Measurements from ENCODE around the gene FOXA2. TPM values are rescaled to one million over a fixed set of nuclear protein-coding genes. Genes with fewer than 3 reads are reported as not detected.

Gene FOXA2
- total and polyA plus RNA-seq, 2 of the 13 experiments (the other 11 are each of a cell fraction or from before 2014, with no cell fraction given), result 8.8 to 12.2 TPM

DNA sequence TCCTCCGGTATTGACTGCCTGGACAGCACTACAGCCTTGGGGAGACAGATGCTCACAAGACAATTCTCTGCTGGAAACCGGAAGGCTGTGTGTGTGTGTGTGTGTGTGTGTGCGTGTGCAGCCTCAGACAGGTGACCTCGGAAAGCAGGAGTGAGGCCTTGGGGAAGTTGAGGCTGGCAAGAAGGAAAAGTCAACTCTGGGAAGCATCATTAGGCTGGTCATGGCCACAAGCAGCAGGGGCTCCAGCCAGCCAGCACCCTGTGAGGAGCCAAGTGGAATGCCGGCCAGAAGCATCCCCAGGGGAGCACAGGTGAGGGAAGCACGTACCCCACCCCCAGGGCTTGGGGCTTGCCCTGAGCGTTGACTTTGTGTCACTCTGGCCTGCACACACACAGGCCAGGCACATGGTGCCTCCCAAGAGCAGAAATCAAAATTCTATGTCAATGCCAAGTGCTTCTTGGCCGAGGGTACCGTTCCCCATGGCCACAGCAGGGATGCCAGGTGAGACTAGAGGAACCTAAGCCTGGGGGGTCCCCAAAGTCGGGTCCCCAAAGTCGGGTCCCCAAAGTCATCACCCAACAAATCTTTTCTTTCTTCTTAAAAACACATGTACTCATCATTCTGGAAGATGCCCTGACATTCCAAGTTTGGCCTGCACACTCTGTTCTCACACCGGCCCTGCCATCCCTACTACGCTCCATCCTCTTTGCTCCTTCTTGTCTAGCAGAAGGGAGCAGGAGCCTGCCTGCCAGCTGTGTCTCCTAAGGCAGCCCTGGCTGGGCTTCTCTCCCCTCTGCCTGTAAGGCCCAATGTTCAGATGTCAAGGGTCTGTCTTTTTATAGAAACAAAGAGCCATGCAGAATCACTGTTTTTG lies 26.7 kb downstream of the FOXA2 start (continued):
- TF ChIP-seq HNRNPLL (IDR thresholded peaks at IDR 0.05; ENCODE audit: low read depth, low read length, poor library complexity, severe bottlenecking) (no peak), ZNF567 (CRISPR knock-in tag; IDR thresholded peaks at IDR 0.05; ENCODE audit: borderline replicate concordance) (no peak), BRD4 (CRISPR knock-in tag; IDR thresholded peaks at IDR 0.05) (no peak), ZNF720 (CRISPR knock-in tag; IDR thresholded peaks at IDR 0.05) (no peak), STAG1 (CRISPR knock-in tag; IDR thresholded peaks at IDR 0.05) (no peak), ZMYM3 (CRISPR knock-in tag; IDR thresholded peaks at IDR 0.05) (no peak), HES4 (CRISPR knock-in tag; IDR thresholded peaks at IDR 0.05; ENCODE audit: borderline replicate concordance) (no peak), KAT2B (IDR thresholded peaks at IDR 0.05; ENCODE audit: borderline replicate concordance, low read depth, low read length) (no peak), GLI4 (CRISPR knock-in tag; IDR thresholded peaks at IDR 0.05; ENCODE audit: borderline replicate concordance) (no peak), ATF7-NPFF (CRISPR knock-in tag; IDR thresholded peaks at IDR 0.05; ENCODE audit: low read depth) (no peak), NFKB2 (CRISPR knock-in tag; IDR thresholded peaks at IDR 0.05; ENCODE audit: borderline replicate concordance) (no peak), GZF1 (CRISPR knock-in tag; IDR thresholded peaks at IDR 0.05) (no peak), ZNF556 (CRISPR knock-in tag; IDR thresholded peaks at IDR 0.05; ENCODE audit: borderline replicate concordance) (no peak), SNRNP70 (IDR thresholded peaks at IDR 0.05; ENCODE audit: low read depth, low read length) (no peak), ZIK1 (CRISPR knock-in tag; IDR thresholded peaks at IDR 0.05; ENCODE audit: borderline replicate concordance, low read depth) (no peak), HNRNPL (IDR thresholded peaks at IDR 0.05; ENCODE audit: low read depth, low read length) (no peak), ELF1 (CRISPR knock-in tag; IDR thresholded peaks at IDR 0.05) (no peak), ZNF34 (CRISPR knock-in tag; IDR thresholded peaks at IDR 0.05; ENCODE audit: borderline replicate concordance) (no peak), PAF1 (CRISPR knock-in tag; IDR thresholded peaks at IDR 0.05) (no peak), ZNF768 (CRISPR knock-in tag; IDR thresholded peaks at IDR 0.05) (peak; percentile 33; the same call in 1 of the 2 replicates), FOSL2 (CRISPR knock-in tag; IDR thresholded peaks at IDR 0.05) (no peak)
- TF ChIP-seq, protein P1, sequence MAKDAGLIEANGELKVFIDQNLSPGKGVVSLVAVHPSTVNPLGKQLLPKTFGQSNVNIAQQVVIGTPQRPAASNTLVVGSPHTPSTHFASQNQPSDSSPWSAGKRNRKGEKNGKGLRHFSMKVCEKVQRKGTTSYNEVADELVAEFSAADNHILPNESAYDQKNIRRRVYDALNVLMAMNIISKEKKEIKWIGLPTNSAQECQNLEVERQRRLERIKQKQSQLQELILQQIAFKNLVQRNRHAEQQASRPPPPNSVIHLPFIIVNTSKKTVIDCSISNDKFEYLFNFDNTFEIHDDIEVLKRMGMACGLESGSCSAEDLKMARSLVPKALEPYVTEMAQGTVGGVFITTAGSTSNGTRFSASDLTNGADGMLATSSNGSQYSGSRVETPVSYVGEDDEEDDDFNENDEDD (CRISPR knock-in tag; IDR thresholded peaks at IDR 0.05; ENCODE audit: borderline replicate concordance), result no peak
- TF ChIP-seq, protein P2, sequence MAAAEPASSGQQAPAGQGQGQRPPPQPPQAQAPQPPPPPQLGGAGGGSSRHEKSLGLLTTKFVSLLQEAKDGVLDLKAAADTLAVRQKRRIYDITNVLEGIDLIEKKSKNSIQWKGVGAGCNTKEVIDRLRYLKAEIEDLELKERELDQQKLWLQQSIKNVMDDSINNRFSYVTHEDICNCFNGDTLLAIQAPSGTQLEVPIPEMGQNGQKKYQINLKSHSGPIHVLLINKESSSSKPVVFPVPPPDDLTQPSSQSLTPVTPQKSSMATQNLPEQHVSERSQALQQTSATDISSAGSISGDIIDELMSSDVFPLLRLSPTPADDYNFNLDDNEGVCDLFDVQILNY (CRISPR knock-in tag; conservative IDR thresholded peaks at IDR 0.05), result no peak
- TF ChIP-seq, protein P3, sequence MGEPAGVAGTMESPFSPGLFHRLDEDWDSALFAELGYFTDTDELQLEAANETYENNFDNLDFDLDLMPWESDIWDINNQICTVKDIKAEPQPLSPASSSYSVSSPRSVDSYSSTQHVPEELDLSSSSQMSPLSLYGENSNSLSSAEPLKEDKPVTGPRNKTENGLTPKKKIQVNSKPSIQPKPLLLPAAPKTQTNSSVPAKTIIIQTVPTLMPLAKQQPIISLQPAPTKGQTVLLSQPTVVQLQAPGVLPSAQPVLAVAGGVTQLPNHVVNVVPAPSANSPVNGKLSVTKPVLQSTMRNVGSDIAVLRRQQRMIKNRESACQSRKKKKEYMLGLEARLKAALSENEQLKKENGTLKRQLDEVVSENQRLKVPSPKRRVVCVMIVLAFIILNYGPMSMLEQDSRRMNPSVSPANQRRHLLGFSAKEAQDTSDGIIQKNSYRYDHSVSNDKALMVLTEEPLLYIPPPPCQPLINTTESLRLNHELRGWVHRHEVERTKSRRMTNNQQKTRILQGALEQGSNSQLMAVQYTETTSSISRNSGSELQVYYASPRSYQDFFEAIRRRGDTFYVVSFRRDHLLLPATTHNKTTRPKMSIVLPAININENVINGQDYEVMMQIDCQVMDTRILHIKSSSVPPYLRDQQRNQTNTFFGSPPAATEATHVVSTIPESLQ (CRISPR knock-in tag; conservative IDR thresholded peaks at IDR 0.05), result no peak
- TF ChIP-seq, protein P4, sequence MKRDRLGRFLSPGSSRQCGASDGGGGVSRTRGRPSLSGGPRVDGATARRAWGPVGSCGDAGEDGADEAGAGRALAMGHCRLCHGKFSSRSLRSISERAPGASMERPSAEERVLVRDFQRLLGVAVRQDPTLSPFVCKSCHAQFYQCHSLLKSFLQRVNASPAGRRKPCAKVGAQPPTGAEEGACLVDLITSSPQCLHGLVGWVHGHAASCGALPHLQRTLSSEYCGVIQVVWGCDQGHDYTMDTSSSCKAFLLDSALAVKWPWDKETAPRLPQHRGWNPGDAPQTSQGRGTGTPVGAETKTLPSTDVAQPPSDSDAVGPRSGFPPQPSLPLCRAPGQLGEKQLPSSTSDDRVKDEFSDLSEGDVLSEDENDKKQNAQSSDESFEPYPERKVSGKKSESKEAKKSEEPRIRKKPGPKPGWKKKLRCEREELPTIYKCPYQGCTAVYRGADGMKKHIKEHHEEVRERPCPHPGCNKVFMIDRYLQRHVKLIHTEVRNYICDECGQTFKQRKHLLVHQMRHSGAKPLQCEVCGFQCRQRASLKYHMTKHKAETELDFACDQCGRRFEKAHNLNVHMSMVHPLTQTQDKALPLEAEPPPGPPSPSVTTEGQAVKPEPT (CRISPR knock-in tag; IDR thresholded peaks at IDR 0.05; ENCODE audit: low read depth), result no peak
